NCI-H1105 (cell line): ENCODE measurements around the gene MFN1.

Source experiments
- DNase-seq: peaks from one replicate; lab custom pipeline; 2025; lab: John Stamatoyannopoulos, UW

Gene MFN1

DNA sequence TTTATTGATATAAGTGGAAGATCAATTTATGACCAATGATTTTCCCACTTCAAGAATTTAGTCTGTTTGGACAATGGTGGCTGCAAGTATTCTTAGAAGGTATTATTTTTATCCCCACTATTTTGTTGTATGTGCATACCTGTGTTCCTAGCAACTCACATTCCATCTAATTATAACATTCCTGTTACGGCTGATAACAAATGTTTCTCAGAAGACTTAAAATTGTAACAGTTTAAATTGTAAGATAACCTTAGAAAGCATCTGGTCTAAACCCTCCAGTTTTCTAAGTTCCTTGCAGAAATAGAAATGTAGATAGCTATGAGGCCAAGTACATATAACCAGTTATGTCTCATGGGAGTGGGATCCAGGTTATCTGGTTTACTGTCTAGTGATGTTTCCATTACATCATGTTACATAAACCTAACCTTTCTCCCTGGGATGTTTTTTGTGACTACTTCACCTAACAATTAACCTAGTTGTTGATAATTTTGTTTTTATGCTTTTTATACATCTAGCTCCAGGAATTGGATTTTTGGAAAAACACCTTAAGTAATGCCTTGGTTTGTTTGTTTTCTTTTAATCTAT is 11.1 kb upstream of the MFN1 start:
- DNase-seq = no peak

DNA sequence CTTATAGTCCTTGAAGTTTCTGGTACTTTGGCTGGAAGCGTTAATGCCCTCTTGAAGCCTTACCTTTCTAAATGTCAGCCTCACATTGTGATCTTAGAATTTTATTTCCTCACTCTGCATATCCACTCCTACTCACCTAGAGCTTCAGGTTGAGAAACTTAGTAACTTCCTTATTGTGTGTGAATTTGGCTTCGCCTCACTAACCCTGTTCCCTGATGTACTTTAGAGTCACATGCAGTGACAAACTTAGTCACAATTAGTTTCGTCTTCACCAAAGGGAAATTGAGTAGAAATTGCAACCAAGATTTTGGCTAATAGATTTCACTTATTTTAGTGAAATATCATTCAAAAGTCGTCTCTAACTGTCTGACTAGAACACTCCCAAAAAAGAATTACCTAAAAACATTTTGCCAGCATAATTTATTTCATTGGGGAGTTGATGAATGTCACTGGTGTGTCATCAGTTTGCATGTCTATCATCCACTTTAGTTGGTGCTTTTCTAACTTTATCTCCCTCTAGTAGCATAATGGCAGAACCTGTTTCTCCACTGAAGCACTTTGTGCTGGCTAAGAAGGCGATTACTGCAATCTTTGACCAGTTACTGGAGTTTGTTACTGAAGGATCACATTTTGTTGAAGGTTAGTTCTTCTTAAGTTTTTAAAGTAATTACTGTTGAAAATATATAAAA is 960 bp downstream of the MFN1 start:
- no peak for DNase-seq

DNA sequence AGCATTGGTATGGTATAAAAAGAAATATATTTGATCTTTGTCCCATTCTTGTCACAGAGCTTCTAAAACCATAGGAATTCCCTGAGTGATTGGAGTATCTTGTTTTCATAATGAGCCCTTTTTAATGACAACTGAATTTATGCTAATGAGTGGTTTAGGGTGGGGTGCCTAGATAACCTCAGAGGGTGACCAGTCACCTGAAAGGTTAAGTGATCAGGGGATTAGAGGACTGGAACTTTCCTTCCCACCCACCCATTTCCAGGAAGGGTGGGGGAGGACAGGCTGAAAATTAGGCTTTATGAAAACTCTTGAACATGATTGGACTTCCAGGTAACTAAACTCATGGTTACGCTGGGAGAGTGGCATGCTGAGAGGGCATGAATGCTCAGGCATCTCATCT is 8.5 kb downstream of the MFN1 start:
- DNase-seq = no peak

DNA sequence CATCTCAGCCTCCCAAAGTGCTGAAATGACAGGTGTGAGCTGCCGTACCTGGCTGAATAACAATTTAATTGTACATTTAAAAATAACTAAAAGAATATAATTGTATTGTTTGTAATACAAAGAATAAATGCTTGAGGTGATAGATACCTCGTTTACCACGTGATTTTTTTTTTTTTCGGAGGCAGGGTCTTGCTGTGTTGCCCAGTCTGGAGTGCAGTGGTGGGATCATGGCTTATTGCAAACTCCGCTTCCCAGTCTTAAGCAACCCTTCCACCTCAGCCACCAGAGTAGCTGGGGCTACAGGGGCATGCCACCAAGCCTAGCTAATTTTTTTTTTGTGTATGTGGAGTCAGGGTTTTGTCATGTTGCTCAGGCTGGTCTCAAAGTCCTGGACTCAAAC is 15.8 kb downstream of the MFN1 start:
- DNase-seq = no peak

DNA sequence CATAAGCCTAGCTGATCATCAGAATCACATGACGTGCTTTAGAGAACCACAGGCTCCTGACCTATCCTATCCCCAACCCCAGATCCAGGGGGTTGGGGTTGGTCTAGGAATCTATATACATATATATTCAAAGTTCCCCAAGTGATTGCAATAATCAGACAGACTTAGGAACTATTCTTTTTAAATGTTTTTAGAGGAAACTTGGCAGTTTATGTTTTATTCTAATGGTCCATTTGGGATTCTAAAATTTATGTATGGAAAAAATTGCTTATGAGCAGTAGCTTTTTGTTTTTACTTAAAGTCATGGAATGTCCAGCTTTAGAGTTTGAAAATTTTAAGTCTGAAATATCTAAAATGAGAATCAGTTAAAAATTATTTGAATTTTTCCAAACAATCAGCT is 22.1 kb downstream of the MFN1 start:
- no peak for DNase-seq

DNA sequence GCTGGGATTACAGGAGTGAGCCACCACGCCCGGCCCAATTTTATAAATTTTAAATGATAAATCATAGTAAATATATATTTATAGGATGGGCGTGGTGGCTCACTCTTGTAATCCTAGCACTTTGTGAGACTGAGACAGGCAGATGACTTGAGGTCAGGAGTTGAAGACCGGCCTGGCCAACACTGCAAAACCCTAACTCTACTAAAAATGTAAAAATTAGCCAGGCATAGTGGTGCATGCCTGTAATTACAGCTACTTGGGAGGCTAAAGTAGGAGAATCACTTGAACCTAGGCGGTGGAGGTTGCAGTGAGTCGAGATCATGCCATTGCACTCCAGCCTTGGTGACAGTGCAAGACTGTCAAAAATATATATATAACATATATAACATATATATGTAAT is 26.4 kb downstream of the MFN1 start:
- no peak for DNase-seq

DNA sequence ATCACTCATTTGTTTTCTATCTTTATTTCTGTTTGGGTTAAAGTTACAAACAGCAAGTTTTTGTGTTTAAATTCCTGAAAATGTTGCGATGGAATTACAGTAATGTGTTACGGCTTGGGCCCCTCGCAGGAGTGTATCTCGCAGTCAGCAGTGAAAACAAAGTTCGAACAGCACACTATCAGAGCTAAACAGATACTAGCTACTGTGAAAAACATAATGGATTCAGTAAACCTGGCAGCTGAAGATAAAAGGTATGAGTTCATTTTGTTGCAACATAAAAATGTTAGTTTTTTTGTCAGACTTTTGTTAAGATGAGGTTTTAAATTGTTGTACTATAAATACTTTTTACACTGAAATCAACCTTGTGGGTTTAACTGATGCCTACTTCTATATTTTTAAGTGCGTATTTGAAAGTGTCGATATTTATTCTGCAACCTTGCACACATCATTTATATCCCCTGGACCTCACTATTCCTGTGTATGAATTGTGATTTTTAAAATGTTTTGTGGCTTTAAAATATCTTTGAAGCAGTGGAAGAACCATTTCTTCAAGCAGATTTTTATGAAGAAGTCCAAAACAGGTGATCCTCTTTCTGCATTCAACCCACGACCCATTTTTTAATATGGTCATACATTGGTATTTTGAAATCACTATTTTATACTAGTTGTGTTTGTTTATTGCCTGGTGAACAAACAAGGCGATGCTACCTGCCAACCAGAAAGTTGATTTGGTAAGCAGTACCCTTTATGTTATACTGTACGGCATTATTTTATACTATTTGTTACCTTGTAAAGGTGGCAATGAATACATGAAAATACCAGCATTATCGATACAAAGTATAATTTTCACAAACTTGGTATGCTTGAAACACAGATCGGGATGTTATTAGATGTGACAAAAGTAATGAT is 27.8 kb downstream of the MFN1 start:
- DNase-seq = no peak

DNA sequence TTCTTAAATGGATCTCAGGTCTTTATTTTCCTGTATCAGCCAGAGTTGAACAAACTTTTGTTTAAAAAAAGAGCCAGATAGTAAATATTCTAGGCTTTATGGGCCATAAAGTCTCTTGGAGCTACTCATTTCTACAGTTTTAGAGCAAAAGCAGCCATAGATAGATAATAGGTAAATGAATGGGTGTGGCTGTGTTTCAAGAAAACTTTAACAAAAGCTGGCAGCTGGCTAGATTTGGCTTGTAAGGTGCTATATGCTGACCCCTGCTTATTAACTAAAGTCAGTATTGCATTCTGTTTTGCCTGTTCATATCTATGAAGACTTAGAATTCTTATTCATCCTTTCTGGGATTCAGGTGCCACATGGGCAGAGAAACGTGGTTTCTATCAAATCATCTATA is 29.0 kb downstream of the MFN1 start:
- no peak for DNase-seq

DNA sequence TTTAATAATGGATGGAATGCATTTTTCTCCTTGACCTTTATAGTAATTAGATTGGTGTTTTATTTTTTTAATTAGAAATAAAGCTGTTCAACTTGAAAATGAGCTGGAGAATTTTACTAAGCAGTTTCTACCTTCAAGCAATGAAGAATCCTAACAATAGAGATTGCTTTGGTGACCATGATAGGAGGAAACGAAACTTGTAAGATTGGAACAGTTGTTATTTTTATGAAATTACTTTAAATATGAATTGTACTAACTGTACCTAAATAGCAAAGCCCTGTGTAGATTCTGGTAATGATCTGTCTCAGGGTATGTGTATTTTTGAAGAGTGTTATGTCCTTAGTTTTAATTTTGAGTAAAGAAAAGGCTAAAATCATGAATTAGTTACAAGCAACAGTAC is 44.4 kb downstream of the MFN1 start:
- no peak for DNase-seq

DNA sequence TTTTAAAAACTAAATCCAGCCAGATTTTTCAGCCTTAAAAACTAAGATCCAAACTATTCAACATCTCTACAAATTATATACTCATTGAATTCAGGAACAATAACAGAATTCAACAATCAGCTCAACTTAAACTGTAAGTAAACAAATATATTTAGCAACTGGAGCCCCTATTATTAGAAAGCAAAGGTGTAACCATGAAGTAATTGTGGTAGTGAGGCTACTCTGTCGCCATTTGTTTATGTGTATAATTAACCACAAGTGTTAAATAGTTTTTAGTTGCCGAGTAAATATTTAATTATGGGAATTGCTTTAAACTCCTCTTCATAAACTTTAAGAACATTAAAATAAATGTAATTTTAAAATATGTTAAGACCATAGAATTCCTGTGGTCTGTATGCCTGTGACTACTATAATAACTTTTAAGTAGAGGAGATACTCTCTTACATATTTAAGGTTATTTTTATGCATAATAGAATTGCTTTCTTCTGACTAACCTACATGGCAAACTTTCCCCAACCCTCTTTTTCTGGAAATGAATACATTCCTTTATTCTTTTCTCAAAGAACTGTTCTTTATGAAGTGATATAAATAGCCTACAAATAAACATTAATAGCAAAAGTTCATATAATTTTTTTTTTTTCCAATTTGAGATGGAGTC is 51.2 kb downstream of the MFN1 start:
- no peak for DNase-seq

DNA sequence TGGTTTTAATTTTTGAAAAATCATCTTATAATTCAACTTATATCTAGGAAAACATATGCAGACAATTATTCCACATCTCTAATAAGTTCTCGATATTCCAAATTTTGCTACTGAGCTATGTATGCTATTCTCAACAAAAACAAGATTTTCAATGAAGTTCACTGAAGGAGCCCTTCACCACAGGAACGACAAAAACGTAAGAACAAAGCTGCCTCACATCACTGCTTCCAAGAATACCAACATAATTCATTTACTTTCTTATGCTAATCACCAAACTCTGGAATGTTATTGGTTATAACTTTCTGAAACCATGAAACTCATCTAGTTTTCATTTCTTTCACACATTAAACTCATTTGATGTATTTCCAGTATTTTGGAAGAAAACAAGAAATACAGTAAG is 54.1 kb downstream of the MFN1 start:
- no peak for DNase-seq

DNA sequence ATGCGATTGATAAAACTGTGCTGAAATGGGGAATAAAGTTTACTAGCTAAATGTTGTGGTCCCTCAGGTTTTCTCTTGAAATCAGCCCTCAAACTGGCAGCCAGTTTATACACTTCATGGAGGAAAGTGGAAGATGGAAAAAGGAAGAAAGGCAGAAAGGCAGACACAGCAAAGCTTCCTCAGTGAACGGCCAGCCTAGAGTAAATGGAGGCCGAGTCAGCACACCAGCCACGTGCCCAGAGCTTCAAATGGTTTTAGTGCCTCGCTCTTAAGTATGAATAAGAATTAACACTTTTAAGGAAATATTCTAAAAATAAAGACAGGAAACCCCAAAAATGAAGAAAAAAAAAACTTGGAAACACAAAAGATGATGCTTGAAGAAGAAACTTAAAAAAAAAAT is 55.5 kb downstream of the MFN1 start:
- no peak for DNase-seq

DNA sequence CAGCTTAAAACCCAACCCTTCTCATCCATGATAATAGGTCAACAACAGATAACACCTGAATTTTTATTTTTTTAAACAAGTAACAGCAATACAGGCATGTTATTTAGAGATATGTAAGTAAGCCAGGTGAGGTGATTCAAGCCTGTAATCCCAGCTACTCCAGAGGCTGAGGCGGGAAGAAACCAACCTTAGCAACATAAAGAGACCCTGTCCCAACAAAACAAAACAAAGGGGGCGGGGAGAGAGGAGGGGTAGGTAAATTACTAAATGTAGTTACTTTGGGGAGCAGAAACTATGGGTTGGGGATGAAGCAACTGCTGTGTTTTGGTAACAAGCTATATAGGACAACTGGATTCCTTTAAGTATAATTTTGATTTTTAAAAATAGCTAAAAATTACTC is 56.8 kb downstream of the MFN1 start:
- DNase-seq = no peak

DNA sequence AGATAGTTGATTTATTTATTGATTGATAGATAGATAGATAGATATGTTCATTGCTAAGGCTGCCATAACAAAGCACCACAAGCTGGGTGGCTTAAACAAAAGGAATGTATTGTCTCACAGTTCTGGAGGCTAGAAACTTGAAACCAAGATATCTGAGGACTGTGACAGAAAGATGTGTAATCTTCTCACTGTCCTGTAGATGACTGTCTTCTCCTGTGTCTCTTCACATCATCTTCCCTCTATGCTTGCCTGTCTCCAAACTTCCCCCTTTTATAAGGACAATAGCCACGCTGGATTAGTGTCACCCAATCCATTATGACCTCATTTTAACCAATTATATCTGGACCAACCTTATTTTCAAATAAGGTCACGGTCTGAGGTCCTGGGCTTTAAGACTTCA is 62.8 kb downstream of the MFN1 start:
- DNase-seq = no peak

DNA sequence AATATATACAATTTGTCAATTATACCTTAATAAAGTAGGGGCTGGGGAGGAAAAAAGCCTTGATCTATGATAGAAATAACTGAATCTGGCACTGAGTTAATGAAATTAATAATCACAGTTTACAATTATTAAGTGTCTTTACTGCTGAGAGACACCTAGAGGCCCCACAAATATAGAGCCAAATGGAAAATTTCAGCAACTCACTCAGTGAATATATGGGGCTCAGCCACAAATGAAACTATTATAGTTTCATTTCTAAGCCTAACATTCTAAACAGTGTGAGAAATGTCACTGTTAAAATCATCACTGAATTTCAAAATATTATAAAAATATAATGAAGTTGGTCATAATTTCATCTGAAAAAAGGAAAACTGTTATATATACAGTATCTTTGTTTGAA is 63.5 kb downstream of the MFN1 start:
- DNase-seq = no peak

DNA sequence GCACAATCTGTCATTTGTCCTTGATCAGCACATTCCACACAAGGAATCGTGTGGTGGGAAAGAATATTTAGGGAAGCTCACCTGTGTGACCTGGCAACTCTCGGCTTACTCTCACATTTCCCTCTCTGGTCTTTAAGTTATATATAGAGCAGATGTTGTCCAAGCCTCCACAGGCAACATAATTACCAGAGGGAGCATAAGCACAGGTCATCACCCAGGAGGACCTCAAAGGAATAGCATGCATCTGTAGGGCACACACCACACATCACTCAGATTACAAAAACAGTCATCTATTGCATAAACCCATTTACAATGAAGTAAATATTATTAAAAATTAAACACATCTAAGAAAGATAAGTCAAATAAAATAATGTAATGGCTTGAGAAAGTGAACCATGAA is 67.3 kb downstream of the MFN1 start:
- DNase-seq = no peak

DNA sequence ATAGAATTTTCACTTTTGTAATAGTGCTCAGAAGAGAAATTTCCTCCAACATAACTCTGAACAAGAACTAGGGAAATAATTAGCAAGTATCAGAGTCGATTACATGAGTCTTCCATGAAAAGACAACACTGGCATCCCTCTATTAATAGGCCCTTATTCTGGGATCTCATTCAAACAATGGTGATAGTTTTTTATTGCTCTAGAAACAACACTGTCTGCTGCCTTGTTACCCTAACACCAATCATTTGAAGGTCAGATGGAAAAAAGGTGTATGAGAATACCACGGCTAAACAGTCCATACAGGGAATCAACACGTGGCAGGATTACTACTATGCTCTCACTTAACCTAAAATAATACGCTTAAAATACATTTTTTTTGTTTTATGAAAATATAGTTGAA is 67.9 kb downstream of the MFN1 start:
- no peak for DNase-seq

DNA sequence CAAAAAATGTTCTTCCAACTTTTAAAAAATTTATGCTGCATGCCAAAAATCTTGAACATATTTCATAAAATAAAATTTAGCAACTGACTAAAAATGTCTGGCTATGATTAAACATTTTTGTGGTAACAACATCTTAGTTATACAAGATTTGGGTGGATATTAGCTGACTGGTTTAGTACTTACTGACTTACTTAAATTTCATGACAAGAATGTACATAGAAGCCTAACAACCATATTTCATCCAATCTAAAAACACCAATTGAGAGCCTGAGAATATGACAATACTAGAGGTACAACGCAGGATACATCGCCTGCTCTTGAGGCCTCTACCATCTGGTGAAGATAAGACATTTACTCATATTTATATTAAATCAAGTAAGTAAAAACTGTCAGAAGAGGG is 69.2 kb downstream of the MFN1 start:
- DNase-seq = no peak

DNA sequence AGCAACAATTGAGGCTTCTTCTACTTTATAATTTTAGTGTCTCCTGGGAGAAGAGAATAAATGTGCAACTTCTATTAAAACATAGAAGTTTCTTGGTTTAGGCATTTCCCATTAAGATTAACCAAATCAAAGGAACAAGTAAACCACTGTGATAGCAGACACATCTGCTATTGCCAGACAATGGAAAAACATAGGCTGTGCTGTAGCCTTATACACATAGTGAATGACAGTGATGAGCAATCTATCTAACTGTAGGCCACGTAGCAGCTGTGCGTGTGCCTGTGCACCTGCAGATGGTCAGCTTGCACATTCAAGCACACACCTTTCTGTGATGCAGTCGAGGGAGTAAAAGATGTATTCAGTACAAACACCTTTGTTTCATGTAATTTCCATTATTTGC is 71.1 kb downstream of the MFN1 start:
- no peak for DNase-seq

DNA sequence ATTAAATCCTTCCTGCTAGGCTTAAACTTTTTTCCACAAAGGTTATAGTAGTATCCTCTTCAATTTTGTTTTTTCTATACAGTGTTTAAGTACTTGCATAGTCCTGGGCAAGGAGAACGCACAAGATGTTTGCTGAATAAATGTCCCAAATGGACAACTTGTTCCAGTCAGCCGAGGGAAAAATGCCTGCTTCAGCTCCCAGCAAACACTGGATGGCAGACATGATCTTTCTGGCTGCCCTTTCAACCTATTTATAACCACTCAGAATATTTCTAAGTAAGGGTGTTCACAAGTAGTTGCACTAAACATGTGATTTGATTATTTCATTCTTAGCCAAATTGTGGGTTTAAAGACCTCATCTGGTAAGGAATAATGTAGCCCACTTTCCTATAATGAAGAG is 74.0 kb downstream of the MFN1 start:
- DNase-seq = no peak

DNA sequence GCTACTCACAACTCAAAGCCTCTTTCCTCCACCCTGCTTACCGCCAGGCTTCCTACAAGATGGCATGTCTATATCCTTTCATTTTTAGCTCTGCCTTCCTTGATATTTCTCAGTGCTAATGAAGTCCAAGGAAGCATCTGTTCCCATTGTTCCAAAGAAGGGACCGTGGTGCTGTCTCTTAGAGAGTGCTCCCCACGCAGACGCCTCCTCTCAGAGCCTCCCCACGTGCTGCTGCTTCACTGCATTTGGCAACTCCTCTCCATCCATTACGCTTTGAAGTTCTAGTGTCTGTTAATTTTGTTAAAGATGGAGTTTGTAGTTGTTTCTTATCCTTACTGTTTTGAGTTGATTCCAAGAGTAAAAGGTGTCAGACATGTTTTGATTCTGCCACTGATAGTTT is 77.6 kb downstream of the MFN1 start:
- DNase-seq = no peak

DNA sequence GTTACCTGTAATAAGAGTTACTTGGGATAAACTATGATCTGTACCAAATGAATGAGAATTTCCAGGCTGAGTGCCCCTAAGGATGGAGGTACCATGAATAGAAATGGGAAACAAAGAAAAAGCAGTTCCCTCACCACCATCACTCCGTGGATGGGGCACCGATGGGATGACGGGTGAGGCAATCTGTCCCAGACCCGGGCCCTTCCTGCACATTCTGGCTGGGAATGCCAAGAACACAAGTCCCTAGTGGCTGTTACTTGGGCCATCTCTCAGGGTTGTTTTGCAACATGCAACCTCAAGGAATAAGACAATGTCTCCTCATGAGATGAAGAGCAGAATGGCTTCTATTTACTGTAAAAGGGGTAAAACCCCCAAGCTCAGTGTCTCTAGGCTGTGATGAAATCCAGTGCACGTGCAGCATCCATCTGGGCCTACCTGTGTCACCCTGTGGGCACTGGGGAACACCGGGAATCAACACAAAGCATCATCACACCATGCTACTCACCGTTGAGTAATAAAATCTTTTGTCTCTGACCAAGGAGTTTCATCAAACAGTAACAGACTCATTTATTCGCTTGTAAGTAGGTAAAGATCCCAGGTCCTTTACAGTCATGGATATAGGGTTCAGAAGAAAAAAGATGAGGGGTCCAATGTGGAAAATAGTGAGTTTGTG is 81.5 kb downstream of the MFN1 start:
- DNase-seq = no peak
